ENCODE results near the gene ESR1.
"Not testable (repeated sequence)": the region's sequence is repeated elsewhere in the genome, so short reads cannot be mapped to it uniquely, and the experiment has no call there.

ESR1 gene

GRCh38 chr6:151891524-151891923 is 84.0 kb downstream of the ESR1 start:
- no peak for FAIRE-seq

GRCh38 chr6:151894426-151894825 is 86.9 kb downstream of the ESR1 start:
- FAIRE-seq; DNase-seq (ENCODE audit: low spot score): not testable (repeated sequence)

More at GRCh38 chr6:151891524-151891923, 84.0 kb downstream of the ESR1 start:
- DNase-seq (ENCODE audit: low spot score), result no peak

GRCh38 chr6:151899221-151899620 is 91.7 kb downstream of the ESR1 start:
- not testable (repeated sequence) for DNase-seq (ENCODE audit: low spot score); FAIRE-seq

GRCh38 chr6:151899796-151900195 is 92.3 kb downstream of the ESR1 start:
- FAIRE-seq; DNase-seq (ENCODE audit: low spot score): not testable (repeated sequence)

GRCh38 chr6:151900256-151900655 is 92.8 kb downstream of the ESR1 start:
- no peak for FAIRE-seq
- DNase-seq (ENCODE audit: low spot score), result no peak

GRCh38 chr6:151901009-151901411 is 93.5 kb downstream of the ESR1 start:
- FAIRE-seq (no peak), DNase-seq (ENCODE audit: low spot score) (no peak)

GRCh38 chr6:151904631-151905030 is 97.1 kb downstream of the ESR1 start:
- no peak for FAIRE-seq
- no peak for DNase-seq (ENCODE audit: low spot score)

- FAIRE-seq (no peak), DNase-seq (ENCODE audit: low spot score) (no peak)
These were observed 97.6 kb downstream of the ESR1 start for GRCh38 chr6:151905072-151905471.

GRCh38 chr6:151905854-151906253 is 98.4 kb downstream of the ESR1 start:
- no peak for DNase-seq (ENCODE audit: low spot score)
- FAIRE-seq, result no peak

GRCh38 chr6:151911401-151911800 is 103.9 kb downstream of the ESR1 start:
- no peak for DNase-seq (ENCODE audit: low spot score)
- FAIRE-seq, result no peak

GRCh38 chr6:151914484-151914883 is 107.0 kb downstream of the ESR1 start:
- no peak for FAIRE-seq
- no peak for DNase-seq (ENCODE audit: low spot score)

GRCh38 chr6:151916075-151916474 is 108.6 kb downstream of the ESR1 start:
- no peak for FAIRE-seq

GRCh38 chr6:151916680-151917164 is 109.2 kb downstream of the ESR1 start:
- no peak for DNase-seq (ENCODE audit: low spot score)
- no peak for FAIRE-seq

More at GRCh38 chr6:151916075-151916474, 108.6 kb downstream of the ESR1 start:
- DNase-seq (ENCODE audit: low spot score), result no peak

- DNase-seq (ENCODE audit: low spot score), result no peak
- FAIRE-seq, result no peak
These were observed 110.2 kb downstream of the ESR1 start for GRCh38 chr6:151917531-151918329.

GRCh38 chr6:151940307-151940706 is 132.8 kb downstream of the ESR1 start:
- no peak for FAIRE-seq
- no peak for DNase-seq (ENCODE audit: low spot score)

- DNase-seq (ENCODE audit: low spot score), result no peak
- FAIRE-seq, result no peak
These were observed 140.7 kb downstream of the ESR1 start for GRCh38 chr6:151948002-151948743.

GRCh38 chr6:151958332-151958731 is 150.8 kb downstream of the ESR1 start:
- FAIRE-seq, result no peak
- peak; percentile 66 for DNase-seq (ENCODE audit: low spot score)

- FAIRE-seq, result no peak
- DNase-seq (ENCODE audit: low spot score), result peak; percentile 17
These were observed 151.6 kb downstream of the ESR1 start for GRCh38 chr6:151959086-151959485.

GRCh38 chr6:151961809-151962208 is 154.3 kb downstream of the ESR1 start:
- no peak for DNase-seq (ENCODE audit: low spot score)
- FAIRE-seq, result no peak

GRCh38 chr6:151962246-151962846 is 154.9 kb downstream of the ESR1 start:
- FAIRE-seq (no peak), DNase-seq (ENCODE audit: low spot score) (peak; percentile 18)

- FAIRE-seq, result no peak
- DNase-seq (ENCODE audit: low spot score), result no peak
These were observed 155.5 kb downstream of the ESR1 start for GRCh38 chr6:151963001-151963400.

- not testable (repeated sequence) for DNase-seq (ENCODE audit: low spot score); FAIRE-seq
These were observed 156.9 kb downstream of the ESR1 start for GRCh38 chr6:151964412-151964811.
